Measurements from ENCODE around the gene FAM8A1.

GRCh38 chr6:17648745-17649144 lies 48.6 kb downstream of the FAM8A1 start:
- no peak for TF ChIP-seq CTCF (conservative IDR thresholded peaks at IDR 0.05; ENCODE audit: low read depth, low read length)
- no peak for TF ChIP-seq EZH2 (IDR thresholded peaks at IDR 0.05; ENCODE audit: low read length, unreplicated experiment)
- TF ChIP-seq EZH2phosphoT487 (IDR thresholded peaks at IDR 0.05; ENCODE audit: borderline replicate concordance, low read length): no peak

Data from PC-3 (cell line).